Bronchial epithelial cell (primary cell): ENCODE data around the gene SETD5. TPM values are rescaled to one million over a fixed set of nuclear protein-coding genes. Genes with fewer than 3 reads are reported as not detected.

ENCODE experiments used
- DNase-seq: peaks from one replicate; pipeline ENCODE4 v3.0.0-alpha.2; 2010; ENCODE audit warnings: low read depth
- FAIRE-seq: peaks from 2 replicates; lab custom pipeline; 2011; peaks lifted over from hg19 to GRCh38; lab: Jason Lieb, UNC
- H3K27me3 ChIP-seq: 2 replicates; pipeline ENCODE4 v1.5.1; 2011; ENCODE audit warnings: low read length; ENCODE audit not compliant: control insufficient read depth, insufficient read depth
- H3K36me3 ChIP-seq: 2 replicates; pipeline ENCODE4 v1.5.1; 2011; ENCODE audit warnings: low read length; ENCODE audit not compliant: control insufficient read depth, insufficient read depth
- H3K4me3 ChIP-seq: 2 replicates; pipeline ENCODE4 v1.5.1; 2011; ENCODE audit warnings: mild to moderate bottlenecking, low read depth, low read length, control low read depth
- CTCF ChIP-seq: IDR thresholded peaks from 2 replicates; pipeline ENCODE4 v1.5.1; 2011; ENCODE audit warnings: mild to moderate bottlenecking, moderate library complexity, low read length, control low read depth, inconsistent platforms; ENCODE audit not compliant: insufficient read depth, severe bottlenecking
- total RNA-seq: library from RNA; depleted of rRNA; stranded (reverse); fragments of >200 nt; gene quantifications from 2 replicates; pipeline ENCODE4 v1.2.1, GENCODE V29; 2014

SETD5 gene
- total RNA-seq, 1 donor from 2014 or later = 53.7 TPM

GRCh38 chr3:9498781-9499180 lies 101.4 kb downstream of the SETD5 start:
- DNase-seq = no peak
- H3K36me3 ChIP-seq = no peaks in the 10 kb centered on the region
- H3K27me3 ChIP-seq = peaks cover 2% of the 10 kb centered on the region
- TF ChIP-seq CTCF = no peak
- no peak overlapping the region for H3K4me3 ChIP-seq
- FAIRE-seq = no peak

- H3K4me3 ChIP-seq = no peak overlapping the region
- peaks cover 2% of the 10 kb centered on the region for H3K27me3 ChIP-seq
- no peak for TF ChIP-seq CTCF
- no peak for DNase-seq
- no peaks in the 10 kb centered on the region for H3K36me3 ChIP-seq
- no peak for FAIRE-seq
Measured at GRCh38 chr3:9499455-9500107, 102.2 kb downstream of the SETD5 start.

GRCh38 chr3:9500108-9501050 lies 103.0 kb downstream of the SETD5 start:
- H3K36me3 ChIP-seq = no peaks in the 10 kb centered on the region
- FAIRE-seq = no peak
- peaks cover 2% of the 10 kb centered on the region for H3K27me3 ChIP-seq
- peak; percentile 41 for DNase-seq
- TF ChIP-seq CTCF = peak; percentile 89
- H3K4me3 ChIP-seq = no peak overlapping the region

- Histone ChIP-seq H3K4me3 (no peak overlapping the region), H3K27me3 (peaks cover 2% of the 10 kb centered on the region), H3K36me3 (no peaks in the 10 kb centered on the region)
- no peak for TF ChIP-seq CTCF
- FAIRE-seq = no peak
- DNase-seq = no peak
Measured at GRCh38 chr3:9501226-9501625, 103.8 kb downstream of the SETD5 start.

- Histone ChIP-seq H3K27me3 (peaks cover 6% of the 10 kb centered on the region), H3K36me3 (no peaks in the 10 kb centered on the region), H3K4me3 (no peak overlapping the region)
- peak; percentile 65 for DNase-seq
- TF ChIP-seq CTCF = peak; percentile 93
- no peak for FAIRE-seq
Measured at GRCh38 chr3:9503283-9503682, 105.9 kb downstream of the SETD5 start.
